ENCODE measurements around the gene STK39.

- TF ChIP-seq CTCF (IDR thresholded peaks at IDR 0.05) (no peak), POLR2AphosphoS5 (IDR thresholded peaks at IDR 0.05) (no peak), POLR2A (IDR thresholded peaks at IDR 0.05) (no peak), EP300 (IDR thresholded peaks at IDR 0.05) (no peak)
Measured at GRCh38 chr2:168058675-168059074, 188.7 kb downstream of the STK39 start.
